K562 (cell line): ENCODE measurements around the gene CPNE2. TPM values are rescaled to one million over a fixed set of nuclear protein-coding genes. Genes with fewer than 3 reads are reported as not detected.

Experiments used
- ATAC-seq: fragments of 200-7000 bp; cut with Tn5 transposase; 3 replicates; pipeline ENCODE4 v1.9.1; 2020; ENCODE audit warnings: moderate library complexity
- BruUV-seq: library from RNA; stranded (reverse); fragments of 400-500 nt; replicated peaks from 2 replicates; lab custom pipeline; 2021; lab: Mats Ljungman, UMichigan
- CTCF ChIA-PET: fragments of 300-600 bp; formaldehyde crosslinking; extraction: SDS; loops from one replicate; lab custom pipeline; 2021; ENCODE audit warnings: low intra/inter-chr PET ratio; lab: Yijun Ruan, JAX
- POLR2A ChIA-PET: fragments of 300-600, 350-650 bp; sonication (Branson Sonifier 250); formaldehyde crosslinking; extraction: SDS; loops from one replicate; lab custom pipeline; 2021; ENCODE audit warnings: antibody characterized with exemption, inconsistent platforms; lab: Yijun Ruan, JAX
- DNase-seq, 4 experiments: peaks; one replicate each; pipeline versions ENCODE4 v3.0.0 to v3.0.0-alpha.2; 2011 to 2018; ENCODE audit warnings: low spot score in 3 of 4, mixed read lengths in 3 of 4; ENCODE audit errors: extremely low read depth in 1 of 4
- FAIRE-seq: peaks from 2 replicates; lab custom pipeline; 2011; peaks lifted over from hg19 to GRCh38; lab: Jason Lieb, UNC
- H2AFZ ChIP-seq: 2 replicates; pipeline ENCODE4 v1.6.0; 2011; ENCODE audit warnings: low read depth, low read length, control low read depth, inconsistent platforms
- H3K27ac ChIP-seq: fragments of 200-600 bp; 3 replicates; pipeline ENCODE4 v1.8.0; 2011; ENCODE audit warnings: low read depth, mild to moderate bottlenecking, control low read depth, inconsistent platforms, low read length, moderate library complexity, mixed read lengths; ENCODE audit errors: extremely low read depth
- H3K27me3 ChIP-seq, 2 experiments: fragments of 300-600 bp in 1 of 2; 2 replicates in 1 of 2; 3 replicates in 1 of 2; pipeline versions ENCODE4 v1.6.0 to v1.8.0; 2011; ENCODE audit warnings: inconsistent platforms in 2 of 2, low read length in 2 of 2, mild to moderate bottlenecking in 1 of 2, mixed read lengths in 1 of 2, moderate library complexity in 1 of 2; ENCODE audit not compliant: control insufficient read depth in 2 of 2, insufficient read depth in 2 of 2
- H3K36me3 ChIP-seq: fragments of 300-600 bp; 3 replicates; pipeline ENCODE4 v1.8.0; 2011; ENCODE audit warnings: mild to moderate bottlenecking, low read length, inconsistent platforms; ENCODE audit not compliant: control insufficient read depth, insufficient read depth
- H3K4me1 ChIP-seq, 2 experiments: fragments of 200-600 bp in 1 of 2; replicated peaks in 1 of 2; 2 replicates in 1 of 2; 3 replicates in 1 of 2; pipeline versions ENCODE4 v1.5.1 to v1.8.0; 2011; ENCODE audit warnings: inconsistent platforms in 2 of 2, low read length in 2 of 2, mild to moderate bottlenecking in 1 of 2, mixed read lengths in 1 of 2, moderate library complexity in 1 of 2; ENCODE audit not compliant: control insufficient read depth in 2 of 2, insufficient read depth in 2 of 2
- H3K4me2 ChIP-seq: 2 replicates; pipeline ENCODE4 v1.6.1; 2011; ENCODE audit warnings: low read length, control low read depth, inconsistent platforms, mixed read lengths; ENCODE audit not compliant: insufficient read depth
- H3K4me3 ChIP-seq: fragments of 200-600 bp; sonication (generic), shearing (Covaris generic); 2 replicates; pipeline ENCODE4 v1.5.1; 2016; ENCODE audit warnings: control low read depth, inconsistent platforms
- H3K79me2 ChIP-seq: fragments of 200-600 bp; 3 replicates; pipeline ENCODE4 v1.8.0; 2011; ENCODE audit warnings: low read length, inconsistent platforms; ENCODE audit not compliant: control insufficient read depth, insufficient read depth
- H3K9ac ChIP-seq, 2 experiments: 2 replicates each; pipeline versions ENCODE4 v1.6.0 to v1.6.1; 2011; ENCODE audit warnings: low read depth in 2 of 2, low read length in 2 of 2, control low read depth in 1 of 2, inconsistent platforms in 1 of 2, mild to moderate bottlenecking in 1 of 2, mixed read lengths in 1 of 2; ENCODE audit not compliant: insufficient read depth in 1 of 2
- H3K9me1 ChIP-seq: one replicate; pipeline ENCODE4 v1.6.0; 2011; ENCODE audit warnings: inconsistent platforms, mild to moderate bottlenecking, low read length, moderate library complexity; ENCODE audit not compliant: control insufficient read depth, insufficient read depth
- H3K9me3 ChIP-seq: replicated peaks from 2 replicates; pipeline ENCODE4 v1.5.1; 2011; ENCODE audit warnings: low read depth, low read length, inconsistent platforms; ENCODE audit not compliant: control insufficient read depth, insufficient read depth
- H4K20me1 ChIP-seq: replicated peaks from 2 replicates; pipeline ENCODE4 v1.6.1; 2011; ENCODE audit warnings: low read length, inconsistent platforms, mixed read lengths; ENCODE audit not compliant: control insufficient read depth, insufficient read depth
- ADNP ChIP-seq: fragments of 200-800 bp; sonication (Bioruptor generic); IDR thresholded peaks from 2 replicates; pipeline ENCODE4 v1.6.1; 2016; ENCODE audit warnings: missing genetic modification characterization, missing compliant biosample characterization
- BCOR ChIP-seq: fragments of 450-650 bp; IDR thresholded peaks from 2 replicates; pipeline ENCODE4 v1.6.1; 2016
- CLOCK ChIP-seq: fragments of 250-450 bp; sonication (Bioruptor Pico); IDR thresholded peaks from 2 replicates; pipeline ENCODE4 v1.4.0; 2020; ENCODE audit warnings: mild to moderate bottlenecking, moderate library complexity, borderline replicate concordance
- HES1 ChIP-seq: fragments of 450-650 bp; IDR thresholded peaks from 2 replicates; pipeline ENCODE4 v1.6.1; 2016; ENCODE audit warnings: low read depth, mild to moderate bottlenecking, moderate library complexity
- HMG20A ChIP-seq: fragments of 450-650 bp; formaldehyde crosslinking; conservative IDR thresholded peaks from 2 replicates; pipeline ENCODE4 v1.4.0; 2020; ENCODE audit warnings: mild to moderate bottlenecking, mixed read lengths
- NFXL1 ChIP-seq: fragments of 450-650 bp; formaldehyde crosslinking; IDR thresholded peaks from 2 replicates; pipeline ENCODE4 v1.4.0; 2021; ENCODE audit warnings: mild to moderate bottlenecking
- NFYB ChIP-seq: IDR thresholded peaks from 2 replicates; pipeline ENCODE4 v1.6.1; 2011; ENCODE audit warnings: mild to moderate bottlenecking, moderate library complexity; ENCODE audit not compliant: insufficient read length; ENCODE audit errors: extremely low read depth
- NR4A1 ChIP-seq, 2 experiments: fragments of 250-450 bp in 1 of 2; fragments of 450-650 bp in 1 of 2; sonication (Bioruptor Pico) in 1 of 2; IDR thresholded peaks; 2 replicates each; pipeline versions ENCODE4 v1.4.0 to v1.6.1; 2016 to 2020; ENCODE audit warnings: mild to moderate bottlenecking in 2 of 2, missing compliant biosample characterization in 1 of 2, missing genetic modification characterization in 1 of 2, moderate library complexity in 1 of 2
- RBFOX2 ChIP-seq: fragments of 200-400 bp; formaldehyde crosslinking; IDR thresholded peaks from 2 replicates; pipeline ENCODE4 v1.6.1; 2017; ENCODE audit warnings: low read depth, mild to moderate bottlenecking, low read length, moderate library complexity
- RBM15 ChIP-seq: fragments of 200-400 bp; formaldehyde crosslinking; IDR thresholded peaks from 2 replicates; pipeline ENCODE4 v1.6.1; 2018; ENCODE audit warnings: mild to moderate bottlenecking, low read length, moderate library complexity; ENCODE audit not compliant: insufficient read depth
- RBM25 ChIP-seq: fragments of 200-400 bp; formaldehyde crosslinking; IDR thresholded peaks from 2 replicates; pipeline ENCODE4 v1.6.1; 2018; ENCODE audit warnings: low read length, low read depth, moderate library complexity; ENCODE audit not compliant: severe bottlenecking
- SP2 ChIP-seq: IDR thresholded peaks from 2 replicates; pipeline ENCODE4 v1.6.1; 2011; ENCODE audit warnings: mild to moderate bottlenecking, low read depth, low read length, moderate library complexity; ENCODE audit not compliant: poor library complexity, severe bottlenecking; ENCODE audit errors: extremely low read depth
- TOE1 ChIP-seq, 2 experiments: fragments of 450-650 bp in 1 of 2; sonication (generic) in 1 of 2; formaldehyde crosslinking in 1 of 2; IDR thresholded peaks; 2 replicates each; pipeline versions ENCODE4 v1.7.1 to v1.8.0; 2016 to 2022; ENCODE audit warnings: borderline replicate concordance in 2 of 2, mild to moderate bottlenecking in 2 of 2, antibody characterized with exemption in 1 of 2, inconsistent platforms in 1 of 2, low read depth in 1 of 2, missing genetic modification reagents in 1 of 2, moderate library complexity in 1 of 2
- ZBTB43 ChIP-seq: sonication (generic); formaldehyde crosslinking; IDR thresholded peaks from 2 replicates; pipeline ENCODE4 v1.8.0; 2023; ENCODE audit warnings: mild to moderate bottlenecking, missing genetic modification reagents
- ZFP36 ChIP-seq: fragments of 150-350 bp; IDR thresholded peaks from 2 replicates; pipeline ENCODE4 v1.6.1; 2018; ENCODE audit warnings: low read length, low read depth; ENCODE audit not compliant: partially characterized antibody
- ZNF24 ChIP-seq: fragments of 450-650 bp; IDR thresholded peaks from 2 replicates; pipeline ENCODE4 v1.6.1; 2016
- WGBS: fragments of 100-300 bp; shearing (Covaris generic); methylation state at CpG from one replicate; pipeline ENCODE4 v1.1.6; 2016; ENCODE audit warnings: low coverage, mixed read lengths; ENCODE audit not compliant: insufficient coverage; ENCODE audit errors: missing lambda C conversion rate; 5-methylcytosine and 5-hydroxymethylcytosine counted together
- in situ Hi-C: fragments of 300-500 bp; cut with MboI; formaldehyde crosslinking; loops from 4 replicates; pipeline ENCODE4 v1.15.0; 2018; ENCODE audit warnings: inconsistent platforms, mixed read lengths
- intact Hi-C: fragments of 100-400 bp; cut with micrococcal nuclease; formaldehyde crosslinking; loops from 2 replicates; pipeline ENCODE4 v1.14.2; 2022
- polyA plus RNA-seq, 8 experiments: library from polyadenylated mRNA; depleted of rRNA in 4 of 8; stranded (reverse) in 5 of 8; unstranded in 3 of 8; fragments of >200 nt; fragmentation: Nextera tagmentation in 2 of 8; fragmentation: Illumina TruSeq in 1 of 8; extraction: Ambion mirVana in 2 of 8; extraction: Trizol in 1 of 8; gene quantifications; 2 replicates each; pipeline versions ENCODE4 v1.2.1 to v1.2.3, GENCODE V29; 2011 to 2014; ENCODE audit warnings: inconsistent platforms in 1 of 8, missing spikeins in 1 of 8
- total RNA-seq, 7 experiments: library from RNA; depleted of rRNA in 6 of 7; stranded (reverse); fragments of >200 nt in 6 of 7; fragmentation: Illumina TruSeq in 2 of 7; extraction: Trizol in 2 of 7; gene quantifications; 2 replicates each; pipeline versions ENCODE4 v1.2.1 to v1.2.3, GENCODE V29; 2011 to 2021; ENCODE audit warnings: low replicate concordance in 1 of 7
- TF ChIP-seq, protein P1 (sequence below): sonication (generic); formaldehyde crosslinking; IDR thresholded peaks from 2 replicates; pipeline ENCODE4 v1.8.0; 2022; ENCODE audit warnings: mild to moderate bottlenecking, missing genetic modification reagents

Gene CPNE2
- total and polyA plus RNA-seq, 9 of the 15 experiments (the other 6 are each of a cell fraction or from before 2014, with no cell fraction given): 3.0 to 13.9 (median 8.6) TPM

DNA sequence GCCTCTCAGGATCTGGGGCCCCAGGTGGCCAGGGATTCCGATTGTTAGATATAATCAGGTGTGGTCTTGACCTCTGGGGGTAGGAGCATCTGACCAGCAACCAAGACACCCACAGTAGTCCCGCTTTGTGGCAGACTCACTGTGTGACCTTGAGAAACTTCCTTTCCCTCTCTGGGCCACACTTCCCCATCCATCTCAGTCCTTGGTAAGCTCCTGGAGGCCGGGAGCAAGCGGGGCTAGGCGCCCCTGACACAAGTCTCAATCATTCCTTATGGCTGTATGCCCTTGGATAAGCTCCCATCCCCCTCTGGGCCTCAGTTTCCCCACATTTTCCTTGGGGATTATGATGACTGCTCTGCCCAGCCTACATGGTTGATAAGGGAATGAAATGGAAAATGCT, 21.3 kb downstream of the CPNE2 start:
- H4K20me1 ChIP-seq: 0 out of 2 replicates have a peak, but pooled peaks cover 3% of the 10 kb centered on the region
- 27% methylated on average over 5 of the region's 5 CpGs for WGBS
- no peaks in the 10 kb centered on the region for H3K79me2 ChIP-seq
- FAIRE-seq (no peak), ATAC-seq (no peak), DNase-seq (no peak)
- H2AFZ ChIP-seq: no peak overlapping the region
- peaks cover 19 to 24% of the 10 kb centered on the region in 2 experiments for H3K4me1 ChIP-seq
- in situ Hi-C loops (no loop called here), intact Hi-C loops (no loop called here)
- H3K4me3 ChIP-seq: no peak overlapping the region
- ChIA-PET POLR2A (interaction anchor here (0.7 to 1.8 kb wide), 2 partner anchors 13 to 578 kb away, joined by 3 to 5 read pairs; no protein-coding TSS in a partner anchor), CTCF (no interaction called here)
- no peak overlapping the region for H3K4me2 ChIP-seq
- no peaks in the 10 kb centered on the region for H3K9me3 ChIP-seq
- H3K27me3 ChIP-seq: no peaks in the 10 kb centered on the region; a peak in 1 of 5 replicates
- no peak overlapping the region; a peak in 1 of 4 replicates for H3K9ac ChIP-seq
- no peaks in the 10 kb centered on the region for H3K36me3 ChIP-seq
- no TSS peak for BruUV-seq
- H3K27ac ChIP-seq: no peak overlapping the region
- H3K9me1 ChIP-seq: no peaks in the 10 kb centered on the region
- TF ChIP-seq RBM25 (peak; percentile 64), SP2 (no peak), NR4A1 (CRISPR knock-in tag; IDR thresholded peaks at IDR 0.05) (no peak), NR4A1 (tag; IDR thresholded peaks at IDR 0.05) (no peak), ZNF24 (no peak), ADNP (tag) (peak; percentile 49; the same call in 1 of the 2 replicates), HMG20A (CRISPR knock-in tag) (no peak), NFYB (no peak), BCOR (peak; percentile 95), RBFOX2 (no peak), ZBTB43 (no peak), ZFP36 (peak; percentile 46), CLOCK (CRISPR knock-in tag) (no peak), TOE1 (IDR thresholded peaks at IDR 0.05; ENCODE audit: borderline replicate concordance) (no peak), TOE1 (CRISPR knock-in tag; IDR thresholded peaks at IDR 0.05; ENCODE audit: borderline replicate concordance, low read depth) (no peak), NFXL1 (CRISPR knock-in tag) (no peak), HES1 (no peak), RBM15 (no peak)
- TF ChIP-seq, protein P1, sequence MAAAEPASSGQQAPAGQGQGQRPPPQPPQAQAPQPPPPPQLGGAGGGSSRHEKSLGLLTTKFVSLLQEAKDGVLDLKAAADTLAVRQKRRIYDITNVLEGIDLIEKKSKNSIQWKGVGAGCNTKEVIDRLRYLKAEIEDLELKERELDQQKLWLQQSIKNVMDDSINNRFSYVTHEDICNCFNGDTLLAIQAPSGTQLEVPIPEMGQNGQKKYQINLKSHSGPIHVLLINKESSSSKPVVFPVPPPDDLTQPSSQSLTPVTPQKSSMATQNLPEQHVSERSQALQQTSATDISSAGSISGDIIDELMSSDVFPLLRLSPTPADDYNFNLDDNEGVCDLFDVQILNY: no peak
